GM18507 (cell line): ENCODE measurements around the gene FAM20C.

Source experiments
- DNase-seq: peaks from one replicate; pipeline ENCODE4 v3.0.0; 2011; ENCODE audit warnings: low read depth; ENCODE audit not compliant: insufficient read length; ENCODE audit errors: extremely low spot score
- FAIRE-seq: peaks from 2 replicates; lab custom pipeline; 2011; peaks lifted over from hg19 to GRCh38; lab: Jason Lieb, UNC

The FAM20C gene

DNA sequence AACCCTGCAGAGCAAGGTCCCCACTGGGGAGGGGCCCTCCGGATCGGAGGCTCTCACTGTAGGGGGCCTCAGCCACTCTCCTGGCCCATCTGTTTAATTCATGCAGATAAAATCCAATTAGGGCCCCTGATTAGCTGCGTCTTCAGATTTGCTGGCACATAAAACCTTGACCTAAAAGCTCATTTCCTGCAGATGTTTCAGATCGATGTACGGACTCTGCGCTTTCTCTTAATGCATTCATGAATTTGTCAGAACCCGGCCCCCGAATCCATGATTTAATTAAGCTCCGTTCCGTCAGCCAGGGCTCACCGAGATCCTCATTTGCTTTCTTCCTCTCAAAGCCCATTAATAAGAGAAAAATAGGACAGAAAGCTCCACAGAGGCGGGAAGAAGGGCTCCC is 57.6 kb downstream of the FAM20C start:
- FAIRE-seq = no peak

DNA sequence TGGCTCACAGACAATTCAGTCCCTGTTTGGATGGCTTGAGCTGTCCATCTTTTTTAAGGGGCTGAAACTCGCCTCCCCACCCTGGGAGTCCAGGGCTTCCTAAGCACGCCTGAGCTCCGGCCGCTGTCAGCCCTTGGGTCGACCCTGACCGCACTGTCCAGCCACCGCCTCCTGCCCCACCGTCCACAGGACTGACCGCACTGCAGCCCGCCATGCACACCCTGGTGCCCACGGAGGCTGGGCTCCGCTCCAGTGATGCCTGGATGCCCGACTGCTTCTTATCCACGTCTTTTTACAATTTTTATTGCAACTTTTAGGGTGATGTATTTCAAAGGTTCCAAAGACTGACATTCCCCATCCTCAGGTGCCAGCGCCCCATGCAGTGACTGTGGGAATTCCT is 58.2 kb downstream of the FAM20C start:
- FAIRE-seq (no peak), DNase-seq (no peak)

More for the DNA sequence above, 57.6 kb downstream of the FAM20C start:
- no peak for DNase-seq

DNA sequence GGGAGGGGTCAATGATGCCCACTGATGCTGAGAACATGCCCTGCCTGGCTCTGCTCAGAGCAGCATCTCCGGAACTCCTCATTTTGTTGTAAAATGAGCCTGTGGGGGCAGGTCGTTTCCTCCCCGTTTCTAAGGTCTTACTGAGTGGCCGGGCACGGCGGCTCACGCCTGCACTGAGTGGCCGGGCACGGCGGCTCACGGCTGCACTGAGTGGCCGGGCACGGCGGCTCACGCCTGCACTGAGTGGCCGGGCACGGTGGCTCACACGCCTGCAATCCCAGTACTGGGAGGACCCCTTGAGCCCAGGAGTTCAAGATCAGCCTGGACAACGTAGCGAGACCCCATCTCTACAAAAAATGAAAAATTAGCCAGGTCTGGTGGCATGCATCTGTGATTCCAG is 58.6 kb downstream of the FAM20C start:
- no peak for DNase-seq

DNA sequence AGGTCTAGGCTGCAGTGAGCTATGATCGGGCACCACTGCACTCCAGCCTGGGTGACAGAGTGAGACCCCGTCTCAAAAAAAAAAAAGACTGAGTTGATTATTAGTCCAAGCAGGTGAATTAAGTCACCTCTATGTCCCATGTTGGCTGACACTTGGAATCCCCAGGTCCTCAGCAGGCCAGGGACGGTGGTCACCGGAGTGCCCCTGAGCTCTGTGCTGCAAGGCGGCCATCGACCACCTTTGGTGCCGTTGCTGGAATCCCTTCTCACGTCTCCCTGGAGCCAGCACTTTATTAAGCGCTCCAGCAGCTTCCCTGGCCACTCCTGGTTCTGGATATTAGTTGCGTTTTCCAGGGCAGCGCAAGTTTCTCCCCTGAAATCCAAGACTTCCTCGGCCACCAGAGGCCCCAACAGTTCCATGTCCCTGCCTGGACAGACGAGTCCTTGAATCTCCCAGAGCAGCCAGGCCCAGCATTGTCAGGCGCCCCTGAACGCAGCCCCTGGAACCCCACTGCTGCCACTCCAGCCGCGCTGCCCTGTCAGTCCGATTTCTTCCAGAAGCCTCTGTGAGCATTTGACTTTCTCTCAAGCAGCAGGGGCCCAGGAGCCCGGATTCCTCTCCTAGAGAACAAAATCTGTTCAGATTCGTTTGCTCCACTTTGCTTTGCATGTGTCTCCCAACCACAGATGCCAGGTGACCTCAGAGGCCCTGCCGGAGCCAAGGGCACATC is 59.2 kb downstream of the FAM20C start:
- DNase-seq = no peak
- no peak for FAIRE-seq

More for the DNA sequence above, 58.6 kb downstream of the FAM20C start:
- FAIRE-seq = no peak

DNA sequence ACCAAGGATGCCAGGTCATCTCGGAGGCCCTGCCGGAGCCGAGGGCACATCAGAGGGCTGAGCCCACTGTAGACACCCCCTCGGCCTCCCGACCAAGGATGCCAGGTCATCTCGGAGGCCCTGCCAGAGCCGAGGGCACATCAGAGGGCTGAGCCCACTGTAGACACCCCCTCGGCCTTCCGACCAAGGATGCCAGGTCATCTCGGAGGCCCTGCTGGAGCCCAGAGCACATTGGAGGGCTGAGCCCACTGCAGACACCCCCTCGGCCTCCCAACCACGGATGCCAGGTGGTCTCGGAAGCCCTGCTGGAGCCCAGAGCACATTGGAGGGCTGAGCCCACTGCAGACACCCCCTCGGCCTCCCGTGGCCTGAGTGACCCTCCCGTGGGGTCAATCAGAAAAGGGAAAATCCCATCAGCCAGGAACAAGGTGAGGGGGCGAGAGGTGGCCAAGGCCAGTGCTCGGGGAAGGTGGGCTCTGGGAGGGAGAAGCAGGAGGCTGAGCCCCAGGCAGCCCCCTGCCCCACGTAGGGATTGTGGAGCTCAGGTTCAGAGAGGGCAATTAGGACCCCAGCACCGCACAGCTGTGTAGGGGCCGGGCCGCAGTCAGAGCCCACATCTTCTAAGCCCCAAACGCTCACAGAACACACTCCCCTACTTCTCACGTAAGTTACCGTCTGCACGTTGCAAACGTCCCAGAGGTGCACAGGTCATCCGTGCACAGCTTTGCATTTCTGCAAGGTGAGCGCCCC is 60.0 kb downstream of the FAM20C start:
- DNase-seq (no peak), FAIRE-seq (no peak)

DNA sequence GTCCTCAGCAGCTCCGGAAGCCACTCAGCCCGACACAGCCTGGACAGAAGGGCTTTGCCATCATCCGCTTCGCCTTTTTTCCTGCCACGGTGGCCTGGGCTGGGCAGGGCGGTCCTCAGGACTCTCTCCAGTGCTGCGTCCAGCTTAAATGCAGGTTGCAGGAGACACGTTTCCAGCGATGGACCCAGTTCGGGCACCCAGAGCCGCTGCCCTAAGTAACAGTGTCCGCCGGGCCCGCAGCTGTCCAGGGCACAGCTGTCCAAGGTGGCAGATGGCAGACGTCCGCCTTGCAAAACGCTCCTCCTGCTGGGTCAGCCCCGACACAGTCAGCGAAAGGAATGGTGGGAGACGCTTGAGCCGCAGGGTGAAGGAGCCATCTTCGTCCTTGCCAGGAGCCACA is 60.6 kb downstream of the FAM20C start:
- DNase-seq (no peak), FAIRE-seq (no peak)

DNA sequence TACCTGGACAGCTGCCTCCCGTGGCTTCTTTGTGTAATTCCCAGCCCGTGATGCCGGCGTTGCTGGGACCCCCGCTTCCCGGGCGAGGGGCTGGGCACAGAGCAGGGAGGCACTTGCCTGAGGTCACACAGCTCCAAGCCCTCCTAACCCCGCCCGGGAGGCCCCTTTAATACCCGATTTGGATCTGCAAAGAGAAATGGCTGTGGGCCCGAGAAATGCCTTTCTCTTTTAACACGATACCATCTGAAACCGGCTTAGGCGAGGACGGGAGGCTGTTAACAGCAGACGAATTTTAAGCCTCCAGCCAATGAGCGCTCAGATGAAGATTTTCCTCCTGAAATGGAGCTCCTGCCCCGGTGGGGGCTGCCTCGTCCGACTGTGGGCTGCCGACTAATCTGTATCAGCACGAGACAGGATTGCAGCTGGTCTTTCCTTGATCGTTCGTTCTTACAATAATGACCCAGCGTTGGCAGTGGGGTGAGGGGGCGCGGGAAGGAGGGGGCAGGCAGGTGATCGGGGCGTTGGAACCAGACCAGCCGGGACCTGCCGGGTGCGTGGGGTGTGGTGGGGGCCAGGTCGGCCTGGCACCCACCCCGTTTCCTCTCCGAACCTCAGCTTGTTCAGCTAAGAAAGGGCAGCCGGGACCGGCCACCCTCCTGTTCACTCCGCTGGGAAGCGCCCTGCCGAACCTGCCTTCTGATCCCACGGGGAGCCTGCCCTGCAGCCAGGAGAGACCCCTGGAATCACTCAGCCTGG is 61.4 kb downstream of the FAM20C start:
- DNase-seq = no peak
- no peak for FAIRE-seq

DNA sequence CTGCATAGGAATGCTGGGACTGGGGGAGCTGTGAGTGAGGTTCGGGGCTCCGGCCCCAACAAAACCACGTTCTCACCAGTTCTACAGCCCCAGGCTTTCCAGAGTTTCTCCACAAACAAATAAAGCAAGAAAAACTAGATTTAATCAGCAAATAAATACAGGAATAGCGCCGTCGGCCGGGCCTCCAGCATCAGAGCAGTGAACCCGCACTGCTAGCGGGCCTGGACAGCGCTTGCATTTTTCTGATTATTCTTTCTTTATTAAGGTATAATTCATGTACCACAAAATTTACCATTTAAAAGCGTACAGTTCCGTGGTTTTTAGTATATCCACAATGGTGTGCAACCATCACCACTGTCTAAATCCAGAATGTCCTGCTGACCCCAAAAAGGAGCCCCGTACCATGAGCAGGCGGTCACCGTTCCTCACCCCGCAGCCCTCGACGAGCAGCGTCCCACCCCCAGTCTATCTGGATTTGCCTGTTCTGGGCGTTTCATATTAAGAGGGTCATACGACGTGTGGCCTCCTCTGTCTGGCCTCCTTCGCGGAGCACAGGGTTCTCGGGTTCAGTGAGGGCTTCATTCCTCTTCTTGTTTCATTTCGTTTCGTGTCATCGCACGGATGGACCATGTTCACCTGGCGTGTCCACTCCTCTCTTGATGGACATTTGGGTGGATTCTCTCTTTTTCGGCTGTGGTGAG is 62.1 kb downstream of the FAM20C start:
- FAIRE-seq (no peak), DNase-seq (no peak)

DNA sequence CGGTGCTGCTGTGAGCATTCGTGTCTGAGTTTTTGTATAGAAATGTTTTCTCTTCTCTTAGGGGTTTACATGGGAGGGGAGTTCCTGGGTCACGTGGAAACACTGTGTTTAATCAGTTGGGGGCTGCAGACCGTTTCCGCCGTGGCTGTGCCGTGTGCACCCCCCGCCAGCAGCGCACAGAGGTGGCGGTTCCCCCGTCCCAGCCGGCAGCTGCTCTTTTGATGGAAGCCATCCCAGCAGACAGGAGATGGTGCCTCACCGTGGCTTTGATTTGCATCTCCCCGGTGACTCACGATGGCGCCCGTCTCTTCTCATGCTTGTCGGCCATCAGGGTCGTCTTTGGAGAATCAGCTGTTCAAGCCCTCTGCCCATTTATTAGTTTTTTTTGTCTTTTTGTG is 62.7 kb downstream of the FAM20C start:
- DNase-seq (no peak), FAIRE-seq (no peak)

DNA sequence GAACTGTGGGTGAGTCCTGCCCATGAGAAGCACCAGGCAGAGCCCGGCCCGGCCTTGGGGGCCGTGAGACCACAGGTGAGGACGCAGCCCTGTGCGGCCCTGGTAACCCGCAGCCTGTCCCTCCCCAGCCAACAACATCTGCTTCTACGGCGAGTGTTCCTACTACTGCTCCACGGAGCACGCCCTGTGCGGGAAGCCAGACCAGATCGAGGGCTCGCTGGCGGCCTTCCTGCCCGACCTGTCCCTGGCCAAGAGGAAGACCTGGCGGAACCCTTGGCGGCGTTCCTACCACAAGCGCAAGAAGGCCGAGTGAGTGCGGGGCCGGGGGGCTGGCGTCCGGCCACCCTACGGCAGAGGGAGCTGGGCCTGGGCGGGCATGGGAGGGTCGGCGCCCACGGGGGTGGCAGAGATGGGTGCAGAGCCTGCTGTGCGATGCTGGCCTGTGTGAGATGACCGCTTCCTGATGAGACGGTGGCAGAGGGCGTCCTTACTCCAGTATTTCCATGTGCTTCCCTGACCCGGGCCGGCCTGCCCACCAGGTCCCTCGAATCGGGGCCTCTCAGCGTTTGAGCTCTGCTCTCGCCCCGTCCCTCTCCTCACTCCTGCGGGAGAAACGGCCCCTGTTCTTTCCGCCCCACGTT is 63.5 kb downstream of the FAM20C start:
- FAIRE-seq = no peak

DNA sequence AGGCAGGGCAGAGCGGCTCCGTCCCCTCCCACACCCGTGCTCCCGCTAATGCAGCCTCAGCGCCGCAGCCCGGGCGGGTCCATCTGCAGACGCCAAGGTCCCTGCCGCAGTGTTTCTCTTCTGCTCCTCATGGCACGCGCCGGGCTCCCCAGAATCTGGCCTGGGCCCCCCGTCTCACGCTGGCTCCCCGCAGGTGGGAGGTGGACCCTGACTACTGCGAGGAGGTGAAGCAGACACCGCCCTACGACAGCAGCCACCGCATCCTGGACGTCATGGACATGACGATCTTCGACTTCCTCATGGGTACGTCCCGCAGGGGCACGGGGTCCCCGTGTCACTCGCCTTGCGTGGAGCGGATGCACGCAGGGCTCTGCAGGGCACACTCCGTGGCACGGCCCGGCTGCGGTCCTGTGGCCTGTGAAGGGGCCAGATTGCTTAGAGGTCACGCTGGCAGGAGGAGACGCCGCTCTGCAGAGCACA is 64.1 kb downstream of the FAM20C start:
- DNase-seq (no peak), FAIRE-seq (no peak)

More for the DNA sequence above, 63.5 kb downstream of the FAM20C start:
- DNase-seq = no peak

DNA sequence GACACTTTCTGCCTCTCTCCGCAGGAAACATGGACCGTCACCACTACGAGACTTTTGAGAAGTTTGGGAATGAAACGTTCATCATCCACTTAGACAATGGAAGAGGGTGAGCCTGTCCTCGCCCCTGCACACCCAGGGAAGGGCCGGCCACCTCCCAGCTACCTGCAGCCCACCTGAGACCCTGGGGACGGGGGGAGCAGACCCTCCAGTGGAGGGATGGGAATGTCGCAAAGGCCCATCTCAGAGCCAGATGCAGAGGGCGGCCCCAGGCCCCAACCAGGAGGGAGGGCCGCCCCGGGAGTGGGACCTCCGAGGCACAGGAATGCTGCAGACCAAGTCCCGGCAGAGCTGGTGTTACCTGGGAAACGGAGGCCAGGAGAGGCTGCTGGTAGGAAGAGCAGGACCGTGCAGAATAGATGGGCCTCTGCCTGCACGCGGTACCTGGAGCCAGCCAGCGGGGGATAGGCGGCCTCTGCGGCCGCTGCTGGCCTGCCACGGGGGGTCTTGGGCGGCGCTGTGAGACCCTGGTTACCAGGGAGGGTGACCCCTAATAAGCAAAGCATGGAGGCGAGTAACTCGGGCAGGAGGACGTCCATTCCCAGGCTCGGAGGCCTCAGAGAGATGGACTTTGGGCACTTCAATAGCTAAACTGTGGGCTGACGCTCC is 64.7 kb downstream of the FAM20C start:
- DNase-seq (no peak), FAIRE-seq (no peak)

DNA sequence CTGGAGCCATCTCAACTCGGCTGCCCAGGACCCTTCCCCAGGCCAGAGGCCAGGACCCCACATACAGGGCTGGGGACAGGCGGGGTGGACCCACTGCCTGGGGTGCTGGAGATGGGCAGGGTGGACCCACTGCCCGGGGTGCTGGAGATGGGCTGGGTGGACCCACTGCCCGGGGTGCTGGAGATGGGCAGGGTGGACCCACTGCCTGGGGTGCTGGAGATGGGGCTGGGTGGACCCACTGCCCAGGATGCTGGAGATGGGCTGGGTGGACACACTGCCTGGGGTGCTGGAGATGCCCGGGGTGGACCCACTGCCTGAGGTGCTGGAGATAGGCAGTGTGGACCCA is 65.2 kb downstream of the FAM20C start:
- DNase-seq = no peak
- no peak for FAIRE-seq

DNA sequence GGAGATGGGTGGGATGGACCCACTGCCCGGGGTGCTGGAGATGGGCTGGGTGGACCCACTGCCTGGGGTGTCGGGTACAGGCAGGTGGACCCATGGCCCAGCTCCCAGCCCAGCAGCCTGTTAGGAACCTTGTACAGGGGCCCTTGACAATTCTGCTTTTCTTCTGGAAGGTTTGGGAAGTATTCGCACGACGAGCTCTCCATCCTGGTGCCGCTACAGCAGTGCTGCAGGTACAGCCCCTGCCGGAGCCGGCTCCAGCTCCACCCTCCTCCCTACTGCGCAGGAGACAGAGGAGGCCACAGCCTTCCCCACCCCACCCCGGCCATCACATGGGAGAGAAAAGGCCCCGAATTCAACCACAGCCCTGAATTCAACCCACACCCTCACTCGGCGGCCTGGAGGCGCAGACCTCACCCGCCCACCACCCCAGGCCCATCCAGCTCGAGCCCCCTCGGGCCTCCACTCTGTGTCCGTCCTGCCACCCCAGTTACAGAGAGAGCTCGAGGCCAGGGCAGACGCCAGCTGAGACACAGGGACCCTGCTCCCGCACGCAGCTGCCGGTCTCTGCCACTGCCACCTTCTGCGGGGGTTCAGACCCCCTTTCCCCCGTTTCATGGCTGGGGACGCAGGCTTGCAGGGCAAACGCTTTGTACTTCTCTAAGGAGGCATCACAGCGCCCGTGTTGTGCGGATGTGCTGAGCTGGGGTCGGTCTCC is 66.3 kb downstream of the FAM20C start:
- no peak for FAIRE-seq
- DNase-seq = no peak

DNA sequence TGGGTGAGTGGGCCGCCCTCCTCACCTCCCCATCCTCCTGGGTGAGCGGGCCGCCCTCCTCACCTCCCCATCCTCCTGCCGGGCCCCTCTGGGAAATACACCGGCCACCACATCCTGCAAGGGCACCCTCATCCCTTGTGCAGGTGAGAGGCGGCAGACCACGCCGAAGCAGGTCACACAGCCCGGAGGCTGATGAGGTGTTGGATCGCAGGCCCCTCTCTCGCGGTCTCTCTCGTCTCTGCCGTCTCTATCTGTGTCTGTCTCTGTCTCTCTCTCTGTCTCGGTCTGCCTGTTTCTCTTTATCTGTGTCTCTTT is 66.8 kb downstream of the FAM20C start:
- no peak for DNase-seq
- FAIRE-seq = no peak

DNA sequence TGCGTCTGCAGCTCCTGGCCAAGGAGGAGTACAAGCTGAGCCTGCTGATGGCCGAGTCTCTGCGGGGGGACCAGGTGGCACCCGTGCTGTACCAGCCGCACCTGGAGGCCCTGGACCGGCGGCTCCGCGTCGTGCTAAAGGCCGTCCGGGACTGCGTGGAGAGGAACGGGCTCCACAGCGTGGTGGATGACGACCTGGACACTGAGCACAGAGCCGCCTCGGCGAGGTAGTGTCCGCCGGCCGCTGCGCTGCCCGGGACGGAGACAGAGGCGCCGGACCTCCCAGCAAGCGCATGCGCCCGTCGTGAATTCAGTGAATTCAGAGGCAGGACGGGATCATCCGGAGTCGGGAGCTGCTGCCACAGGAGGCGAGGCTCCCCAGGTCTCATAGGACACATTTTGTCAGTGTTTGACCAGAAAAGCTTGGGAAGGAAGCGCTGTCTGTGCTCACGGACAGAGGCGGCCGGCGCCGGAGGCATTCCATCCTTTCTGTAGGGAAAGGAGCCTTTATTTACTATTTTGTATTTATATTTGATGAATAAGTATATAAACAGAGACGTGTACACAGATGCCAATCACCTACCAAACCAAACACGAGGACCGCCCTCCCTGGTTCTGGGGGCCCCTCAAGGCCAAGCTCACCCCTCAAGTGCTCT is 67.5 kb downstream of the FAM20C start:
- FAIRE-seq = no peak
- DNase-seq = no peak

DNA sequence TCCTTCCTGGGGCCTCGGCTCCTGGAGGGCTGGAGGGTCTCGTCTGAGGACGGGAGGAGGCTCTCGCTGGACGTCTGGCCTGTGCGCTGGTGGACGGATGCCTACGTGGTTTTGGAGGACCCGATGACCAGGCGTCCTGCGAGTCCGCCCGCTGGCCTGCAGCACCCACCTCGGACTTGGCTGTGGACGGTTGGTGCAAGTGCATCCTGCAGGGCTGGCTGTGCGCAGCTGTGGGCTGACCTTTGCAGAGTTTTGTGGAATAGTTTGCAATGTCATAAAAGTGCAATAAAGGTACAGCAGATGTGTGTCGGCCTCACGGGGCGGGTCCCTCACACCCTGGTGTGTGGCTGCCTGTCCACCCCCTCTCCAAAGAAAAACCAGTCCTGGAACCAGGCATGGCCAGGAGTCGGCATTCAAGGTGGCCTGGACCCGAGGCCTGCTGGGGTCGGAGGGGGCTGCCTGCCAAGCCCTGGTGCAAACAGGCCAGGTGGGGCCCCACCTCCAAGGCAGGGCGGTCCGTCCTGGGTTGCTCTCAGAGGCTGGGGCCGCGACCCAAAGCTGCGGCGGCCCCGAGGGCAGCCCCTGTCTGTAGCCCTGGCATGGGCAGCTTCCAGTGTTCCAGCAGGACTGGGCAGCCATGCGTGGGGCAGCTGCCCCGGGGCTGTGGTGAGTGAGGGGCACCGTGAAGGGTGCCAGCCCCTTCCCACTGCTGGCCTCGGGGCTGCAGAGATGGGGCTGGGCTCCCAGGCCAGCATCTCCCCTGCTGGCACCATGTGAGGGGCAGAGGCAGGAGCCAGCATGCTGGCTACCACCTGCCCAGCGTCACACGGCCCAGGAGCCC is 68.3 kb downstream of the FAM20C start:
- no peak for DNase-seq
- FAIRE-seq = no peak
